H1 (cell line): ENCODE results near the gene TAAR1. TPM values are rescaled to one million over a fixed set of nuclear protein-coding genes. Genes with fewer than 3 reads are reported as not detected.

Experiments
- CTCF ChIA-PET: fragments of 300-600 bp; sonication (Branson Sonifier 250); formaldehyde crosslinking; loops from one replicate; lab custom pipeline; 2021; ENCODE audit not compliant: partially characterized antibody; lab: Charles Lee
- POLR2A ChIA-PET: fragments of 300-600 bp; sonication (Branson Sonifier 250); formaldehyde crosslinking; loops from one replicate; lab custom pipeline; 2021; ENCODE audit warnings: inconsistent platforms; ENCODE audit not compliant: partially characterized antibody; lab: Charles Lee
- DNase-seq, 2 experiments: peaks; one replicate each; pipeline versions ENCODE4 v3.0.0 to v3.0.0-alpha.2; 2010 to 2022; ENCODE audit warnings: low spot score in 2 of 2, low read depth in 1 of 2, mixed read lengths in 1 of 2
- FAIRE-seq: peaks from 2 replicates; lab custom pipeline; 2011; peaks lifted over from hg19 to GRCh38; lab: Jason Lieb, UNC
- H2AFZ ChIP-seq: 2 replicates; pipeline ENCODE4 v1.8.1; 2012; ENCODE audit warnings: low read length, inconsistent platforms
- H2AK5ac ChIP-seq: 2 replicates; pipeline ENCODE4 v1.6.1; 2013; ENCODE audit warnings: low read depth, low read length
- H2BK120ac ChIP-seq: replicated peaks from 2 replicates; pipeline ENCODE3; 2013; ENCODE audit warnings: low read depth, low read length, inconsistent platforms
- H2BK12ac ChIP-seq: 2 replicates; pipeline ENCODE4 v1.6.1; 2013; ENCODE audit warnings: low read depth, low read length
- H2BK15ac ChIP-seq: 2 replicates; pipeline ENCODE4 v1.6.1; 2013; ENCODE audit warnings: low read length
- H2BK20ac ChIP-seq: 2 replicates; pipeline ENCODE4 v1.6.1; 2013; ENCODE audit warnings: low read length
- H2BK5ac ChIP-seq: 2 replicates; pipeline ENCODE4 v1.6.1; 2013; ENCODE audit warnings: low read depth, low read length
- H3K14ac ChIP-seq: 2 replicates; pipeline ENCODE4 v1.6.1; 2013; ENCODE audit warnings: inconsistent platforms; ENCODE audit not compliant: insufficient read length
- H3K18ac ChIP-seq: 2 replicates; pipeline ENCODE4 v1.6.1; 2013; ENCODE audit warnings: low read length; ENCODE audit errors: extremely low read depth
- H3K23ac ChIP-seq: 2 replicates; pipeline ENCODE4 v1.6.1; 2013; ENCODE audit warnings: inconsistent platforms; ENCODE audit not compliant: insufficient read length
- H3K23me2 ChIP-seq: 2 replicates; pipeline ENCODE4 v1.6.1; 2013; ENCODE audit warnings: low read depth, low read length
- H3K27ac ChIP-seq: 2 replicates; pipeline ENCODE4 v1.6.1; 2011; ENCODE audit warnings: low read depth, low read length, inconsistent platforms
- H3K27me3 ChIP-seq, 4 experiments: replicated peaks in 1 of 4; 1 replicate in 1 of 4; 2 replicates in 3 of 4; pipeline versions ENCODE4 v1.6.1 to v1.8.1; 2011 to 2013; ENCODE audit warnings: low read length in 3 of 4, mild to moderate bottlenecking in 3 of 4, inconsistent platforms in 2 of 4, mixed read lengths in 2 of 4, moderate library complexity in 1 of 4; ENCODE audit not compliant: control insufficient read depth in 3 of 4, insufficient read depth in 3 of 4; ENCODE audit errors: extremely low read depth in 1 of 4
- H3K36me3 ChIP-seq, 4 experiments: 2 replicates each; pipeline versions ENCODE4 v1.6.1 to v1.8.1; 2011 to 2013; ENCODE audit warnings: mild to moderate bottlenecking in 4 of 4, low read length in 3 of 4, moderate library complexity in 2 of 4, control low read depth in 1 of 4, inconsistent platforms in 1 of 4; ENCODE audit not compliant: insufficient read depth in 4 of 4, control insufficient read depth in 2 of 4
- H3K4ac ChIP-seq: replicated peaks from 2 replicates; pipeline ENCODE3; 2013; ENCODE audit warnings: low read length, low read depth, mixed read lengths, inconsistent platforms; ENCODE audit not compliant: insufficient read length
- H3K4me1 ChIP-seq, 4 experiments: replicated peaks in 1 of 4; 1 replicate in 1 of 4; 2 replicates in 3 of 4; pipeline versions ENCODE4 v1.6.1 to v1.8.1; 2011 to 2013; ENCODE audit warnings: low read length in 3 of 4, inconsistent platforms in 2 of 4, mixed read lengths in 1 of 4; ENCODE audit not compliant: insufficient read depth in 4 of 4, control insufficient read depth in 3 of 4
- H3K4me2 ChIP-seq, 2 experiments: 2 replicates each; pipeline versions ENCODE4 v1.6.1 to v1.8.1; 2011 to 2013; ENCODE audit warnings: low read depth in 2 of 2, low read length in 2 of 2, control low read depth in 1 of 2, inconsistent platforms in 1 of 2, mild to moderate bottlenecking in 1 of 2; ENCODE audit not compliant: insufficient read depth in 1 of 2
- H3K4me3 ChIP-seq, 4 experiments: fragments of 200-600, 300-600 bp in 1 of 4; sonication (generic), shearing (Covaris generic), sonication (Bioruptor Twin) in 1 of 4; 2 replicates each; pipeline versions ENCODE4 v1.5.1 to v1.8.1; 2011 to 2016; ENCODE audit warnings: low read length in 4 of 4, low read depth in 3 of 4, control low read depth in 2 of 4, inconsistent platforms in 2 of 4, mild to moderate bottlenecking in 2 of 4, mixed read lengths in 1 of 4, moderate library complexity in 1 of 4; ENCODE audit not compliant: insufficient read depth in 2 of 4; ENCODE audit errors: extremely low read depth in 1 of 4
- H3K56ac ChIP-seq: replicated peaks from 2 replicates; pipeline ENCODE3; 2013; ENCODE audit warnings: low read depth, mild to moderate bottlenecking, mixed read lengths, low read length, inconsistent platforms; ENCODE audit not compliant: insufficient read length
- H3K79me1 ChIP-seq: 2 replicates; pipeline ENCODE4 v1.6.1; 2013; ENCODE audit warnings: low read depth, low read length, control low read depth
- H3K79me2 ChIP-seq, 2 experiments: 2 replicates each; pipeline versions ENCODE4 v1.6.1 to v1.8.1; 2012 to 2013; ENCODE audit warnings: low read length in 2 of 2, mild to moderate bottlenecking in 2 of 2, inconsistent platforms in 1 of 2; ENCODE audit not compliant: insufficient read depth in 2 of 2, control insufficient read depth in 1 of 2
- H3K9ac ChIP-seq, 4 experiments: replicated peaks in 1 of 4; 1 replicate in 1 of 4; 2 replicates in 3 of 4; pipeline versions ENCODE4 v1.6.1 to v1.8.1; 2011 to 2013; ENCODE audit warnings: low read depth in 3 of 4, low read length in 3 of 4, control low read depth in 2 of 4, mild to moderate bottlenecking in 2 of 4, moderate library complexity in 2 of 4, inconsistent platforms in 1 of 4; ENCODE audit errors: extremely low read depth in 1 of 4
- H3K9me3 ChIP-seq, 2 experiments: 2 replicates each; pipeline versions ENCODE4 v1.6.1 to v1.8.1; 2012 to 2013; ENCODE audit warnings: mild to moderate bottlenecking in 2 of 2, moderate library complexity in 2 of 2, control low read depth in 1 of 2, inconsistent platforms in 1 of 2, low read depth in 1 of 2, low read length in 1 of 2, mixed read lengths in 1 of 2; ENCODE audit not compliant: insufficient read depth in 2 of 2
- H4K20me1 ChIP-seq, 2 experiments: replicated peaks in 1 of 2; 2 replicates each; pipeline versions ENCODE3 to v1.8.1; 2011 to 2013; ENCODE audit warnings: inconsistent platforms in 2 of 2, low read length in 2 of 2, mild to moderate bottlenecking in 1 of 2; ENCODE audit not compliant: insufficient read depth in 2 of 2, control insufficient read depth in 1 of 2
- H4K5ac ChIP-seq: 2 replicates; pipeline ENCODE4 v1.6.1; 2013; ENCODE audit warnings: low read length, low read depth, mixed read lengths, inconsistent platforms; ENCODE audit not compliant: insufficient read length
- H4K8ac ChIP-seq: 2 replicates; pipeline ENCODE4 v1.8.0; 2013; ENCODE audit warnings: mild to moderate bottlenecking, moderate library complexity, low read length, inconsistent platforms; ENCODE audit not compliant: insufficient read depth; ENCODE audit errors: extremely low read depth
- H4K91ac ChIP-seq: replicated peaks from 2 replicates; pipeline ENCODE3; 2013; ENCODE audit warnings: low read length, mixed read lengths, inconsistent platforms; ENCODE audit not compliant: insufficient read length
- ATF3 ChIP-seq: IDR thresholded peaks from 2 replicates; pipeline ENCODE4 v1.6.1; 2011; ENCODE audit warnings: low read depth, mild to moderate bottlenecking, low read length; ENCODE audit not compliant: insufficient read depth
- CBX8 ChIP-seq: fragments of 300-800, 300-1000 bp; sonication (generic); IDR thresholded peaks from 2 replicates; pipeline ENCODE4 v1.7.1; 2016; ENCODE audit warnings: low read depth, low read length, borderline replicate concordance
- CHD1 ChIP-seq: IDR thresholded peaks from 2 replicates; pipeline ENCODE4 v1.6.1; 2012; ENCODE audit warnings: low read depth, low read length, improper control_type of control experiment
- CHD2 ChIP-seq: IDR thresholded peaks from 2 replicates; pipeline ENCODE4 v1.6.1; 2012; ENCODE audit warnings: low read length, improper control_type of control experiment
- FOSL1 ChIP-seq: IDR thresholded peaks from 2 replicates; pipeline ENCODE4 v1.6.1; 2011; ENCODE audit warnings: mild to moderate bottlenecking, low read depth, low read length, moderate library complexity; ENCODE audit not compliant: insufficient read depth
- HDAC2 ChIP-seq, 2 experiments: fragments of 300-600 bp in 1 of 2; sonication (generic) in 1 of 2; IDR thresholded peaks; 2 replicates each; pipeline ENCODE4 v1.6.1; 2011 to 2012; ENCODE audit warnings: low read depth in 2 of 2, low read length in 2 of 2, mild to moderate bottlenecking in 2 of 2, moderate library complexity in 2 of 2, borderline replicate concordance in 1 of 2, inconsistent platforms in 1 of 2
- KDM1A ChIP-seq: fragments of 200-600, 300-600 bp; sonication (generic); IDR thresholded peaks from 2 replicates; pipeline ENCODE4 v1.7.1; 2016; ENCODE audit warnings: mild to moderate bottlenecking, low read length, borderline replicate concordance
- MAX ChIP-seq: IDR thresholded peaks from 2 replicates; pipeline ENCODE4 v1.6.1; 2012; ENCODE audit warnings: inconsistent platforms
- POLR2A ChIP-seq, 2 experiments: IDR thresholded peaks; 1 replicate in 1 of 2; 2 replicates in 1 of 2; pipeline ENCODE4 v1.6.1; 2011; ENCODE audit warnings: low read depth in 2 of 2, low read length in 2 of 2, mild to moderate bottlenecking in 2 of 2; ENCODE audit errors: control extremely low read depth in 1 of 2
- POU5F1 ChIP-seq: IDR thresholded peaks from 2 replicates; pipeline ENCODE4 v1.6.1; 2011; ENCODE audit warnings: low read depth, mild to moderate bottlenecking, low read length, moderate library complexity
- SIRT6 ChIP-seq: IDR thresholded peaks from one replicate; pipeline ENCODE4 v1.7.1; 2012; ENCODE audit warnings: low read length, inconsistent platforms
- SP1 ChIP-seq: IDR thresholded peaks from 2 replicates; pipeline ENCODE4 v1.6.1; 2011; ENCODE audit warnings: low read depth, low read length
- TAF1 ChIP-seq: IDR thresholded peaks from 2 replicates; pipeline ENCODE4 v1.6.1; 2011; ENCODE audit warnings: mild to moderate bottlenecking, low read depth, low read length
- TAF7 ChIP-seq: optimal IDR thresholded peaks from 2 replicates; pipeline ENCODE3; 2011; ENCODE audit warnings: low read depth, mild to moderate bottlenecking, inconsistent platforms, low read length, moderate library complexity, borderline replicate concordance
- WGBS, 2 experiments: shearing (Covaris generic) in 1 of 2; methylation state at CpG; one replicate each; pipeline versions ENCODE4 v1.1.6 to v1.1.7; 2013 to 2015; ENCODE audit warnings: low lambda C conversion rate in 2 of 2, mixed read lengths in 2 of 2, inconsistent platforms in 1 of 2, low coverage in 1 of 2, missing lambda C conversion rate in 1 of 2; ENCODE audit not compliant: insufficient replicate concordance in 2 of 2, insufficient coverage in 1 of 2, insufficient read length in 1 of 2; ENCODE audit errors: extremely low coverage in 1 of 2, missing lambda C conversion rate in 1 of 2; 5-methylcytosine and 5-hydroxymethylcytosine counted together
- polyA plus RNA-seq, 7 experiments: library from polyadenylated mRNA; depleted of rRNA in 3 of 7; stranded (reverse) in 5 of 7; unstranded in 2 of 7; fragments of >200 nt in 5 of 7; fragments of 200-250 nt in 2 of 7; gene quantifications; 1 replicate in 5 of 7; 2 replicates in 1 of 7; 4 replicates in 1 of 7; pipeline versions ENCODE4 v1.2.1 to v1.2.3, GENCODE V29; 2011 to 2013; ENCODE audit warnings: missing spikeins in 2 of 7, mixed read lengths in 2 of 7
- total RNA-seq: library from RNA; stranded (reverse); fragmentation: NEBNext Ultra II Directional; extraction: Animal tissue kit (Norgen Biotek cat#: 25700); gene quantifications from 2 replicates; pipeline ENCODE4 v1.2.1, GENCODE V29; 2021

The TAAR1 gene
- total and polyA plus RNA-seq, 2 of the 8 experiments (the other 6 are each of a cell fraction or from before 2014, with no cell fraction given), result not detected

GRCh38 chr6:132675002-132675401 lies 16.0 kb upstream of the TAAR1 start:
- Histone ChIP-seq H3K79me2 (no peaks in the 10 kb centered on the region), H2BK12ac (no peak overlapping the region), H2AK5ac (no peak overlapping the region), H3K14ac (no peak overlapping the region), H2BK5ac (no peak overlapping the region), H3K4me3 (no peak overlapping the region), H3K27ac (no peak overlapping the region), H3K4me1 (no peaks in the 10 kb centered on the region), H4K20me1 (no peaks in the 10 kb centered on the region), H3K9me3 (no peaks in the 10 kb centered on the region), H2BK15ac (no peak overlapping the region), H3K23me2 (no peaks in the 10 kb centered on the region), H3K23ac (no peak overlapping the region), H2AFZ (no peak overlapping the region), H4K8ac (no peak overlapping the region), H3K9ac (no peak overlapping the region), H2BK20ac (no peak overlapping the region), H3K4ac (no peak overlapping the region), H4K5ac (no peak overlapping the region), H3K4me2 (no peak overlapping the region), H3K27me3 (no peaks in the 10 kb centered on the region), H2BK120ac (no peak overlapping the region), H3K18ac (no peak overlapping the region), H3K36me3 (no peaks in the 10 kb centered on the region), H4K91ac (no peak overlapping the region), H3K79me1 (no peaks in the 10 kb centered on the region), H3K56ac (no peak overlapping the region)
- FAIRE-seq, result no peak
- DNase-seq, result no peak
- ChIA-PET POLR2A (no interaction called here), CTCF (interaction anchor here (1.1 to 1.8 kb wide), 5 partner anchors 14 to 93 kb away, joined by 3 to 4 read pairs (median 4); no protein-coding TSS in a partner anchor)
- 85% methylated on average over 3 of the region's 3 CpGs; no CpG with 5 or more reads in 1 of the 2 experiments for WGBS, 2 experiments
- TF ChIP-seq ATF3, result no peak
- no peak for TF ChIP-seq SIRT6
- TF ChIP-seq SP1, result no peak
- TF ChIP-seq KDM1A, result no peak
- no peak for TF ChIP-seq HDAC2 (IDR thresholded peaks at IDR 0.05; ENCODE audit: borderline replicate concordance in 1 of 2, low read depth in 2 of 2, low read length in 2 of 2)
- TF ChIP-seq TAF1, result no peak
- no peak for TF ChIP-seq POLR2A (IDR thresholded peaks at IDR 0.05; ENCODE audit: control extremely low read depth in 1 of 2, low read depth in 2 of 2, low read length in 2 of 2)
- no peak for TF ChIP-seq TAF7
- TF ChIP-seq CHD2, result no peak
- no peak for TF ChIP-seq FOSL1
- no peak for TF ChIP-seq MAX
- no peak for TF ChIP-seq POU5F1
- TF ChIP-seq CHD1, result no peak
- TF ChIP-seq CBX8, result no peak
